Left lung (tissue), 10 donors: ENCODE results near the gene PSMB3. TPM values are rescaled to one million over a fixed set of nuclear protein-coding genes. Genes with fewer than 3 reads are reported as not detected.

Source experiments
- ATAC-seq: fragments of 200-7000 bp; cut with Tn5 transposase; one replicate; pipeline ENCODE4 v1.9.1; 2020; ENCODE audit warnings: moderate library complexity
- DNase-seq, 4 donors: peaks; one replicate each; pipeline ENCODE4 v3.0.0-alpha.2; 2013 to 2020
- H3K27ac ChIP-seq, 2 donors: fragments of 200-600 bp; sonication (generic) in 1 of 2; one replicate each; pipeline versions ENCODE4 v1.5.0 to v1.8.0; 2020 to 2021
- H3K27me3 ChIP-seq, 2 donors: fragments of 200-600 bp; sonication (generic) in 1 of 2; one replicate each; pipeline versions ENCODE4 v1.5.0 to v1.8.0; 2020 to 2021
- H3K36me3 ChIP-seq, 2 donors: fragments of 200-600 bp; sonication (generic) in 1 of 2; one replicate each; pipeline versions ENCODE4 v1.5.0 to v1.8.0; 2020 to 2021
- H3K4me1 ChIP-seq, 2 donors: fragments of 200-600 bp; one replicate each; pipeline ENCODE4 v1.8.0; 2021
- H3K4me3 ChIP-seq, 2 donors: fragments of 200-600 bp; sonication (generic) in 1 of 2; one replicate each; pipeline versions ENCODE4 v1.5.0 to v1.8.0; 2020 to 2021; ENCODE audit warnings: mild to moderate bottlenecking in 1 of 2
- H3K9me3 ChIP-seq, 2 donors: fragments of 200-600 bp; sonication (generic) in 1 of 2; one replicate each; pipeline versions ENCODE4 v1.5.0 to v1.8.0; 2020 to 2021
- intact Hi-C, 2 donors: fragments of 100-400 bp; cut with DNase I; formaldehyde crosslinking; loops; one replicate each; pipeline versions ENCODE4 v1.11.2 to v1.14.2; 2022
- polyA plus RNA-seq, 6 donors: library from polyadenylated mRNA; unstranded; fragments of 120-200 nt; gene quantifications; one replicate each; pipeline ENCODE4 v1.2.1, GENCODE V29; 2013; ENCODE audit not compliant: insufficient read length in 6 of 6
- total RNA-seq, 2 donors: library from RNA; stranded (reverse); fragmentation: NEBNext Ultra II Directional; extraction: Animal tissue kit (Norgen Biotek cat#: 25700); gene quantifications; one replicate each; pipeline ENCODE4 v1.2.1, GENCODE V29; 2021
- TF ChIP-seq, protein P1 (sequence below), 2 donors: fragments of 200-600 bp; sonication (generic) in 1 of 2; IDR thresholded peaks; one replicate each; pipeline versions ENCODE4 v1.5.0 to v1.8.0; 2021; ENCODE audit warnings: antibody characterized with exemption in 2 of 2
- donor health status: DM: no; HTN: yes; CAD: no.
- donor health status: DM: no; HTN: no; CAD: no.

PSMB3 gene
- total and polyA plus RNA-seq, 8 donors, result 84.9 to 191 (median 90.7) TPM

DNA sequence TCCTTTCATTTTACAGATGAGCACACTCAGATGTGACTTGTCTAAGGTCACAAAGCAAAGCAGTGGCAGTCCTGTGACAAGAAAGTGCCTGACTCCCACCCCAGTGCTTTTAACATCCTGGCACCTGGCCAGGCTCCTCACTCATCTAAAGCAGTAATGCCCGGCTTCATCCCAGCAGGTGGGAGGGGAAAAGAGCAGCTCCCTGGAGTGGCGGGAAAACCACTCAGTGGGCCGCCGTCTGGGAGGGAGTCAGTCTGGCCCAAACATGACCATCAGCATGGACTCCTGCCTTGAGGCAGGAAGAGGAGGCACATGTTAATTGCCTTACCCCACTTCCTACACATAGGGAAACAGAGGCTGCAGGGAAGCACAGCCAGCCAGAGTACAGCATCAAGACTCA lies 7.0 kb upstream of the PSMB3 start:
- ATAC-seq (no peak), DNase-seq (no peak)
- peaks cover 0 to 58% of the 10 kb centered on the region in 2 donors for H3K27me3 ChIP-seq
- peaks cover 21 to 87% of the 10 kb centered on the region in 2 donors for H3K4me1 ChIP-seq
- no peaks in the 10 kb centered on the region for H3K36me3 ChIP-seq
- no peak overlapping the region for H3K27ac ChIP-seq
- TF ChIP-seq, protein P1, sequence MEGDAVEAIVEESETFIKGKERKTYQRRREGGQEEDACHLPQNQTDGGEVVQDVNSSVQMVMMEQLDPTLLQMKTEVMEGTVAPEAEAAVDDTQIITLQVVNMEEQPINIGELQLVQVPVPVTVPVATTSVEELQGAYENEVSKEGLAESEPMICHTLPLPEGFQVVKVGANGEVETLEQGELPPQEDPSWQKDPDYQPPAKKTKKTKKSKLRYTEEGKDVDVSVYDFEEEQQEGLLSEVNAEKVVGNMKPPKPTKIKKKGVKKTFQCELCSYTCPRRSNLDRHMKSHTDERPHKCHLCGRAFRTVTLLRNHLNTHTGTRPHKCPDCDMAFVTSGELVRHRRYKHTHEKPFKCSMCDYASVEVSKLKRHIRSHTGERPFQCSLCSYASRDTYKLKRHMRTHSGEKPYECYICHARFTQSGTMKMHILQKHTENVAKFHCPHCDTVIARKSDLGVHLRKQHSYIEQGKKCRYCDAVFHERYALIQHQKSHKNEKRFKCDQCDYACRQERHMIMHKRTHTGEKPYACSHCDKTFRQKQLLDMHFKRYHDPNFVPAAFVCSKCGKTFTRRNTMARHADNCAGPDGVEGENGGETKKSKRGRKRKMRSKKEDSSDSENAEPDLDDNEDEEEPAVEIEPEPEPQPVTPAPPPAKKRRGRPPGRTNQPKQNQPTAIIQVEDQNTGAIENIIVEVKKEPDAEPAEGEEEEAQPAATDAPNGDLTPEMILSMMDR (IDR thresholded peaks at IDR 0.05), result no peak
- intact Hi-C loops, result no loop called here
- H3K9me3 ChIP-seq, result no peaks in the 10 kb centered on the region
- H3K4me3 ChIP-seq, result no peak overlapping the region

DNA sequence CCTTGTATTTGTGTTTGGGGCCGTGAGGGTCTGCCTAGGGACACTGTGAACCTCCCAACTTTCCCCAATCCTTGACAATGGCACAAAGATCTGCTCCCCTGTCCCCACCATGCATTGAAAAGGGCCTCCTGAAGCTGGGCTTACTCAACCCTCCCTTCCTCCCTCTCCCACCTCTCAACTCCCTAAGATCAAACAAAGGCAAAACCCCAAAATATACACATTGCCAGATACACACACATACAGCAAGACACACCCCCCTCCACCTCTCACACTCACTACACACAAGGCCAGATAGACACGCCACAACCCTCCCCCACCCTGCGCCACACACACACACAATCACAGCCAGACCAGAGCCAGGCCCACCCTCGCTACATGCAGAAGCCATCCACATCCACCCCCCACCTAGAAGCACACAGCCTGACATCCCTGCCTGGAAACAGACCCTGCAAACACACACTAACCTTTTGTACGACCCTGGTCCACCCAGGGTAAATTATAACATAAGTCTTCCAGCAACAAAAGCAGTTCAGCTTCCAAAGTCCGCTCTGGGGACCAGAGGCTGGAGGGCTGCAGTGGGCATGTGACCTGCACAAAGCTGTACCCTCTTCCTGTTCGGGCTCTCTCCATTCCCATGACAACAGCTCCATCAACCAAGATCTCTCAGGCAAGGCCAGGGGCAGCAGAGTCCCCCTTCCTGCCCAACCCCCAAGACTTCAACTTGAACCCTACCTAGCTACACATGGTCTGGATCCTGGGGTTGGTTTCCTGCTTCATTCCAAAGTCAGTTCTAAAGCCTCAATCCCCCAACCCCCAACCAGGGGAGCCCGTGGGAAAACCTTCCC lies 6.3 kb upstream of the PSMB3 start:
- DNase-seq (no peak), ATAC-seq (no peak)
- intact Hi-C loops, result no loop called here
- Histone ChIP-seq H3K27me3 (peaks cover 0 to 64% of the 10 kb centered on the region in 2 donors), H3K9me3 (no peaks in the 10 kb centered on the region), H3K4me3 (peak overlapping the region; percentile 89 to 97), H3K27ac (peak overlapping the region in 1 of 2 donors; percentile 71), H3K36me3 (no peaks in the 10 kb centered on the region), H3K4me1 (peaks cover 21 to 92% of the 10 kb centered on the region in 2 donors)
- TF ChIP-seq, protein P1 (IDR thresholded peaks at IDR 0.05), result no peak

- DNase-seq, result no peak
- Histone ChIP-seq H3K9me3 (no peaks in the 10 kb centered on the region), H3K27ac (peak overlapping the region; percentile 71 to 79), H3K4me1 (peaks cover 19 to 89% of the 10 kb centered on the region in 2 donors), H3K27me3 (peaks cover 0 to 69% of the 10 kb centered on the region in 2 donors), H3K4me3 (peak overlapping the region; percentile 89 to 97), H3K36me3 (no peaks in the 10 kb centered on the region)
- intact Hi-C loops, result no loop called here
- TF ChIP-seq, protein P1 (IDR thresholded peaks at IDR 0.05), result no peak
- ATAC-seq, result no peak
These were observed 5.6 kb upstream of the PSMB3 start for GRCh38 chr17:38746849-38747462.

DNA sequence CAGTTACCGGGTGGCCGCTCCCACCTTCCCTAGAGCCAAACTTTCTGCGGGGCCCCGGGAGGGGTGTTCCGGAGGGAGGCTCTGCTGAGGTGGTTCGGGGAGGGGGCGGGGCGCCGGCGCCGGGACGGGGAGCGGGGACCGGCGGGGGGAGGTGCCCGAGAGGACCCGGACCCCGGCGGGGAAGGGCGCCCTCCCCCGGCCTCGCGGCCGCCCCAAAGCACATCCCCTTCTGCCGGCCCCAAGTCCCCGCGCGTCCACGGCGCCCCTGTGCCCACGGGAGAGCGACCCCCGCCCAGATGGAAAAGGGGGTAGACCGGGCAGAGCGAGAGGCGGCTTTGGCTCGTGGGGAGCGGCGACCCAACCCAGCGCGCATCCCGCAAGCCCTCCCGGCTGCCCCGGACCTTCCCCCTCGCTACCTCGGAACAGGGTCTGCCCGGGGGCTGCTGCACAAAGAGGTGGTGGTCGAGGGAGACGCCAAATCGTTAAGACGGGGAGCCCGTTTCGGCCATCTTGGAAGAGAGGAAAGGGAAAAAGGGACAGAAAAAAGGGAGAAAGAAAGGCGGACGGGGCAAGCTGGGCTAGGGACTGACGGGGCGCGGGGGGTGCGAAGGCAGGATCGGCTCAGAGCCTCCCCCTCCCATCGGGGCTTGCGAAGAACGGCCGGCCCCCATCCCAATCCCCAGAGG lies 4.9 kb upstream of the PSMB3 start:
- peaks cover 14 to 82% of the 10 kb centered on the region in 2 donors for H3K4me1 ChIP-seq
- no peaks in the 10 kb centered on the region for H3K9me3 ChIP-seq
- TF ChIP-seq, protein P1 (IDR thresholded peaks at IDR 0.05), result no peak
- ATAC-seq (no peak), DNase-seq (peak in 3 of 4 donors; percentile 53 to 86 (median 76))
- peaks cover 0 to 69% of the 10 kb centered on the region in 2 donors for H3K27me3 ChIP-seq
- H3K36me3 ChIP-seq, result no peaks in the 10 kb centered on the region
- peak overlapping the region; percentile 71 to 79 for H3K27ac ChIP-seq
- intact Hi-C loops, result no loop called here
- H3K4me3 ChIP-seq, result peak overlapping the region; percentile 89 to 97
